HG03175 (cell line): ENCODE data around the gene CEACAM18.
"Not testable (repeated sequence)": the region's sequence is repeated elsewhere in the genome, so short reads cannot be mapped to it uniquely, and the experiment has no call there.

Source experiments
- ATAC-seq: cut with Tn5 transposase; IDR thresholded peaks from one replicate; pipeline ENCODE4 v1.9.1; 2021; ENCODE audit warnings: mild to moderate bottlenecking, moderate library complexity; ENCODE audit not compliant: unreplicated experiment

Gene CEACAM18

DNA sequence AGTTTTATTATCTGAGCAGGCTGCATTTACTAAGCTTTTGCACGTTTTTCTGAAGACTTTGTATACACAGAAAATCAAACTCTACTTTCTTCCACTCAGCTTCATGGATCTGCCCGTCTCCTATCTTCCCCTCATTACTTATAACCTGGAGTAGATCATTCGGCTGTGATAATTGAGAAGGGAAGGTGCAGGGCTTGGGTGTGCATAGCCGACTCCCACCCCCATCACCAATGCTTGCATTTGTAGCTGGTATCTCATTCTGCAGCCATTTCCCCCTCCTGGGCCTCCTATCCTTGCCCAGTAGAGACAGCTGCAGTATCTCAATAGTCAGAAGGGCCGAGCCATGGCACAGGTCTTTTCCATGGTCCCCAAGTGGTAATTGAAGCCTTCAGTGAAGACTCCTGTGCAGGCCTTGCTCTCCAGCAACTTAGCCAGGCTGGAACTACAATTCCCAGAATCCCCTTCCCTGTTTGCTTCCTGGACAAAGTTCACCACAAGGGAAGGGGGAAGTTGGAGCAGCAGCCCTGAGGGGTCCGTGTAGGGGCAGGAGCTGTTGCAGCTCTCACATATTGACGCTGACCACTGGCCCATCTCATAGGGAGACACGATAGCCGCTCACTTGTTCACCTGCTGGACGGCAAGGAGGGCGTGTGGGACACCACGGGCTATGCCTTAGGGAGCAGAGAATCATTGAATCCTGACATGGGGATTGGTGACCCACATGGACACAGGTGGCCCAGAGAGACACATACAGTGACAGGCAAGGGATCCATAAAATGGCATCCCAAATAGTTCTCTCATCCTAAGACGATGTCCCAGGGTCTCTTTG, 18.0 kb upstream of the CEACAM18 start:
- no peak for ATAC-seq

GRCh38 chr19:51461723-51462161, 16.6 kb upstream of the CEACAM18 start:
- no peak for ATAC-seq

GRCh38 chr19:51462276-51462675, 16.1 kb upstream of the CEACAM18 start:
- no peak for ATAC-seq

- ATAC-seq = no peak
These were observed 15.7 kb upstream of the CEACAM18 start for GRCh38 chr19:51462681-51463080.

DNA sequence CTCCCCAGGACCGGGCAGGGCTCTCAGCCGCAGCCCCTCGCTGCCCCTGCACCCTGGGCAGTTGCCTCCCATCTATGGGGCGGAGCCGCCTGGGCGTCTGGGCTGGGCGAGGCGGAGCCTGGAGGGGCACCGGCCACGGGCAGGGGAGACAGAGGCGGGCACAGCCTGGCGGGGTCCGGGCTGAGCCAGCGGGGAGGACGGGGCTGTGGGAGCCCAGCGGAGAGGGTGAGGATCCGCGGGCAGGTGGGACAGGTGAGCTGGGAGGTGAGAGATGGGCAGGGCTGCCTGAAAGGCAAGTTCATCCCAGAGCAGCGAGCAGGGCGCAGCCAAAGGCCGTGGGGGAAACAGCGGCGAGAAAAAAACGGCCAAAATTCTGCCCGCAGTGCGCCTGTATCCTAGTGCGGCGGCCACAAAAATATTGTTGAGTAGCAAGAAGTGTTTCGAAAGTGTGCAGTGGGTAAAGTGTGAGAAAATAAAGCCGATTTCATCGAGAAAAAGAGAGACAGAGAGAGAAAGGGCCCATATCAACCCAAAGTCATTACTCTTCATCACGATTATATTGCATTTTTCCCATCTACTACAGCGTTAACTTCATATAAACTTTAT, 14.3 kb upstream of the CEACAM18 start:
- not testable (repeated sequence) for ATAC-seq

DNA sequence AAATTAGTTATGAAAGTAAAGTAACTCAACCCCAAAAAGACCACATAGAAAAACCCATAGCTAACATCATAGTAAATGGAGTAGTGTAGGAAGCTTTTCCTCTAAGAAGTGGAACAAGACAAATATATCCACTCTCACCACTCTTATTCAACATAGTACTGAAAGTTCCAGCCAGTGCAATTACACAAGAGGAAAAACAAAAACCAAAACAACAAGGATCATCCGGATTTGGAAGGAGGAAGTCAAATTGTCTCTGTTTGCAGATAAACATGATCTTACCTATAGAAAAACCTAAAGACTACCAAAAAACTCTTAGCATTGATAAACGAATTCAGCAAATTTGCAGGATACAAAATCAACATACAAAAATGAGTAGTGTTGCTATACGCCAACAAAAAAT, 11.6 kb upstream of the CEACAM18 start:
- no peak for ATAC-seq

DNA sequence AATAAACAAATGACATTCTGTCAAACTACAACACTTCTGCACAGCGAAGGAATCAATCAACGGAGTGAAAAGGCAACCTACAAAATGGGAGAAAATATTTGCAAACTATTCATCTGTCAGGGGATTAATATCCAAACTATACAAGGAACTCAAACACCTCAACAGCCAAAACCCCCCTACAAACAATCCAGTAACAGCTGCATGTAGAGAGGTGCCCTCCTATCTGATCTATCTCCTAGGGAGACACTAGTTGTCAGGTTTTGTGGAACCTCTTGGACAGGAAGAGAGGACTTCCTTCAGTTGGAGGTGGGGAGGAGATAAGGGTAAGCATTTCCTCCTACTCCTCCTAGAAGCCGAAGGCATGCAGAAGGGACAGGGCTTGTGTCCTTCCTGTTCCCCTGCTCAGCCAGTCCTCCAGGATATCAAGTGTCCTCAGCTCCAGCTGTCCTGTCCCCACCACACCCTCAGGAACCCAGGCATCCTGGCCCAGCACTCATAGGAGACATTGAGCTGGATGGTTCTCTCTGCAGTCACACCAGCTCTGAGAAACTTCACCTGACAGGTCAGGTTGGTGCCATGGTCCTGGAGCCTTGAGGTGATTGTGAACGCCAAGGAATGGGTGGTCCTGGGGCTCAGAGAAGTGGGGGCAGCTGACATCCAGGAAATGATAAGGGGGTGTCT, 10.3 kb upstream of the CEACAM18 start:
- no peak for ATAC-seq

DNA sequence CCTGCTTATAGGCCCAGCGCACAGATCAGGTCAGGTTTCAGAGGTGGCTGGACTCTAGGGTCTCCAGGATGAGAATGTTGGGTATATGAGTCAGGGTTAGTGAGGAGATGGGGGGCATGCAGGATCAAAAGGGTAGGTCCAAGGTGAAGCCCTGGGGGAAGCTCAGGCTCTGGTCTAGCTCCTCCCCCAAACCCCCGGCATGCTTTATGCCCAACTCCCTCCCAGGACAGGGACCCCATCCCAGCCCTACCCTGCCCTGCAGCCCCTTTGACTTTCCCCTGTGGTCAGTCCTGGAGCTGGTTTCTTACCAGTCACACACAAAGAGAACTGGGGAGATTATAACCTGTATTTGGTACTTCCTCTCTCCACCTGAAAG, 9.8 kb upstream of the CEACAM18 start:
- ATAC-seq = no peak

DNA sequence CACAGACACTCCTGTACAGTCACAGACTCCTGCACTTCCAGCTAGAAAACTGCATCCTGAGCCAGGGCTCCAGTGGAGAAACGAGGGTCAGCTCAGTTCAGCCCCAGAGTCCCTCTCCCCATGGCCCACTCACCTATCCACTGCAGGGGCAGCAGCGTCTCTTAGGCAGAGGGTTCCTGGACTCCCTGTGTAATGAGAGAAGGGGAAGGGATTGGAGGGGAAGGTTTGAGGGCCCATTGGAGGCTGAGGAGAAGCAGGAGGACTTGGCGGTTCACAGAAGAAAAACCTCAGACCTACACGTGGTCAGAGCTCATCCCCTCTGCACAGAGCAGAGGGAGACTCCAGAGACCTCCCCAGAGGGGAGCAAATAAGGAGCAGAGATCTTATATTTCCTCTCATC, 9.2 kb upstream of the CEACAM18 start:
- no peak for ATAC-seq

DNA sequence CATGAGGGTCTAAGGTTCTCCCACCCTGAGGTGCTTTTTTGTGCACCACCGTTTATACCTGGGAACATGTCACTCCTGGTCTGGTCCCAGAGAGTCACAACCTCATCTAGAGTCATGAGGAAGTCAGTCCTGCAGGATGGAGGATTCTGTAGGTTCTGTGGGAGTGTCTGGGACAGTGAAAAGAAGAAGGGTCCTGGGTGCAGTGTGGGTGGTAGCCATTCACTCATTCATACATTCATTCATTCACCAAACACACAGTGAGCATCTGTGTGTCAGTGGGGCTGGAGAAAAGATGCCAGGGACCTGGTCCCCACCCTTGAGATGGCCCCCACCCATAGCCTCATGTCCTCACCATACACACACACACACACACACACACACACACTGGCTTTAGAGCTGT, 8.7 kb upstream of the CEACAM18 start:
- ATAC-seq = no peak

DNA sequence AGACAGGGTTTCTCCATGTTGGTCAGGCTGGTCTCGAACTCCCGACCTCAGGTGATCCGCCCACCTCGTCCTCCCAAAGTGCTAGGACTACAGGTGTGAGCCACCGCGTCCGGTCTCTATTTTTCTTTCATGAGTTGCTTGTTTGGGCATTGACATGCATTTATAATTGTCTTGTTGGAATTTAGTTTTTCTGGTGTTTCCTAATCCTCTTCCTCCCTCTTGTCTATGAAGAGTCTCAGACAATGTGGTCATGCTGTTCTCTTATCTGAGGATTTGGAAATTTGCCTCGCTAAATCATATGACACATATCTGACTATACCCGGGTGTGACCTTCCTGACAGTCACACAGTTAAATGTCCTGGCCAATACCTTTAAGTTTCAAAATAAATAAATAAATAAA, 7.4 kb upstream of the CEACAM18 start:
- no peak for ATAC-seq

DNA sequence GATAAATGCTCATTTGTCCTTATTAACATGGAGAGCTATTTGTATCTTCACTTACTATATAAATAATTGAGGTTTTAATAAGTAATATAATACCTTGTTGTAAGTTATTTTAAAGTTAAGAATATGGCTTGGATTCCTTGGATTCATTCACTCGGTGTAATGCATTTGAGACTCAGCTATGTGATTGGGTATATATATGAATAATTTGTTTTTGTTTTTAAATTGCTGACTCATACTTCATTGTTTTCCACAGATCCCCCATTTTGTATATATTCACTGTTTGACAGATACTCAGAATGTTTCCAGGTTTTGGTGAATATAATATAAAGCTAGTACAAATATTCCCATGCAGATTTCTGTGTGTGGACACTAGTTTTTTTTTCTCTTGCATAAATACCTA, 6.8 kb upstream of the CEACAM18 start:
- no peak for ATAC-seq

DNA sequence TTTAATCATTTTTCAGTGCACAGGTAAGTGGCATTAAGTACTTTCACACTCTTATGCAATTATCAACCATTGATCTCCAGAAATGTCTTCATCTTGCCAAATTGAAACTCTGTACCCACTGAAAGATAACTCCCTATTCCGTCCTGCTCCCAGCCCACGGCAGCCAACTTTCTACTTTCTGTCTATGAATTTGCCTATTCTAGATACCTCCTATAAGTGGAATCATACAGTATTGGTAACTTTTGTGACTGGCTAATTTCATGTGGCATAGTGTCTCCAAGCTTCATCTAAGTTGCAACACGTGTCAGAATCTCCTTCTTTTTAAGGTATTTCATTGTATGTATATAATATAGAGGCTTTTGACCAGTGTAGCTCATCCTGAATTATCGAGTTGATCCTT, 5.7 kb upstream of the CEACAM18 start:
- ATAC-seq = no peak

- ATAC-seq = no peak
These were observed 5.2 kb upstream of the CEACAM18 start for GRCh38 chr19:51473009-51473707.

DNA sequence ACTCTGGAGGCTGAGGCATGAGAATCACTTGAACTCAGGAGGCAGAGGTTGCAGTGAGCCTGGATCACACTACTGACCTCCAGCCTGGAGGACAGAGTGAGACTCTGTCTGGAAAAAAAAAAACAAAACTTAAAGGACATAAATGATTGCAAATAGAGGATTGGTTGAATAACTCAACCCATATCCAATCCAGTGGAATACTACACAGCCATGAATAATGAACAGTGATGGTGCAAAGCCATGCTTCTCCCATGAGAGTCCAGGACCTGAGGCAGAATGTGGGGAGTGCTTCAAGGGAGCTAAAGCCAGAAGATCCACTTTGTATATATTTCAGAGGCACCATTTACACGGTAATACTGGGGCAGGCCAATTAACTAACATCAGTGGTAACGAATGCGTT, 2.2 kb upstream of the CEACAM18 start:
- ATAC-seq = no peak

- no peak for ATAC-seq
These were observed 995 bp upstream of the CEACAM18 start for GRCh38 chr19:51477344-51477743.

DNA sequence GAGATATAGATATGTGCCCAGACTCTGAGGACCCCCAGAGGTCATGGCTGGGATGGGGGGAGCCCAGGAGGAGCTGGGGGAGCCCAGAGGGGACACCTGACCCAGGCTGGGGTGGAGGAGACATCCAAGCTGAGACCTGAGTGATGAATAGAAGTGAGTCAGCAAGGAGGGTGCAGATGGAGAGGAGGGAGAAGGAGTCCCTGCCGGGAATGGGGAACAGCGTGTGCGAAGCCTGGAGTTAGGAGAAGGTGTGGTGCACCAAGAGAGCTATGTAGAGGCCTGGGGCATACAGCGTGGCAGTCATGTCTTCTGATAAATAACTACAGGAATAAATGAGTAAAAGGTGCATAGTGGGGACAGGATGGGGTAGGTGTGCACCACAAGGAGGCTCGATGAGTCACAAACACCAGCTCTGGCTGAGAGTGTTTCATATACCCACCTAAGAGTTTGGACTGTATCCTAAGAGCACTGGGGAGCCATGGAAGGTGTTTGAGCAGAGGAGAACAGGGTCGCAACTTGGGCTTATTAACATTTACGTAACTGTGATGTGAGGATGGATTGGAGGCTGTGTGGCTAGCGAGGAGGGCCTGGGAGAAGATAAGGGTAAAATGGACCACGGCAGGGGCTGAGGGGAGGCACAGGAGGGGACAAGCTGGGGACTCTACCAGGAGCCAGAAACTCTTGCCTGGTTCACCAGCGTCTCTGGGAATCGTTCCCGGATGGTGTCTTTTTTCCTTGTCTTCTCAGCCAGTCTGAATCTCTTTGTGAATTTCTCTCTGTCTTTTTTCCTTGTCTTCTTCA, 1.4 kb downstream of the CEACAM18 start:
- ATAC-seq = no peak

DNA sequence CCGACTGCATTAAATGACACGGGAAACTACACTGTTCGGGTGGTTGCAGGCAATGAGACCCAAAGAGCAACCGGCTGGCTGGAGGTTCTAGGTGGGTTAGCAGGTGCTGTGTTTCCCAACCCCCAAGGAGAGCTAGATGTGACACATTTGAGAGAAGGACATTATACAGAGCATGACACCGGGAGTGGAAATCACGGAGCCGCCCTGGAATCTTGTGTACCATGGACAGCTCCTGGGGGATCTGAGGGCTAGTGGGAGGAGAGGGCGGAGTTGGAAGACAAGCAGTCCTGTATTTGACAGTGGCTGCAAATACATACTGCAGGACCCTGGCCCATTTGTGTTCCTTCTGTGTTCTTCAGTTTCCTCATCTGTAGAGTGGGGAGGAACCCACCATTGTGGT, 2.3 kb downstream of the CEACAM18 start:
- ATAC-seq = no peak

DNA sequence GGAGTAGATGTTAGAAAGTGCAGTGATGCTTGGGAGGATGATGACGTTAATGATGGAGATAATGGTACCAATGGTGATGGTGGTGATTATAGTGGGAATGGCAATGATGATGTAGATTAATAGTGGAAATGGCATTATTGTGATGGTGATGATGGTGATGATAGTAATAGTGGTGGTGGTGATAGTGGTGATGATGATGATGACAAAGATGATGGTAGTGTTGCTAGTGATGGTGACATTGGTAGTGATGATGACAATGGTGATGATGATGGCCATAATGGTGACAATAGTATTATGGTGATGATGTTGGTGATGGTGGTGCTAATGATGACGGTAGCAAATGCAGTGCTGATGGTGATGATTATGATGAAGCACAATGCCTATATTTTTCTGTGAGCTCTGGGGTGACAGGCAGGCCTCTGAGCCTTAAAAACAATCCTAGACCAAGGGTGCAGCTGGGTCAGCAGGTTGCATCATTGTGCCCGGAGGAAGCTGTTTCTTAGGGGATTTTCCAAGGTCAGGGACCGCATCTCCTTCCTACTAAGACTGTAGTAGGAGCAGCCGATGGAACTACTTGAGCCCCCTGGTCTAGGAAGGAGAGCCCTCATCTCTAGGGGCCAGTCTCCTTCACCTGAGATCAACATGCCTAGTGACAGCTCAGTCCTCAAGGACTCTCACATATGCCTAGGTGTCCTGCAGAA, 7.8 kb downstream of the CEACAM18 start:
- ATAC-seq = no peak

DNA sequence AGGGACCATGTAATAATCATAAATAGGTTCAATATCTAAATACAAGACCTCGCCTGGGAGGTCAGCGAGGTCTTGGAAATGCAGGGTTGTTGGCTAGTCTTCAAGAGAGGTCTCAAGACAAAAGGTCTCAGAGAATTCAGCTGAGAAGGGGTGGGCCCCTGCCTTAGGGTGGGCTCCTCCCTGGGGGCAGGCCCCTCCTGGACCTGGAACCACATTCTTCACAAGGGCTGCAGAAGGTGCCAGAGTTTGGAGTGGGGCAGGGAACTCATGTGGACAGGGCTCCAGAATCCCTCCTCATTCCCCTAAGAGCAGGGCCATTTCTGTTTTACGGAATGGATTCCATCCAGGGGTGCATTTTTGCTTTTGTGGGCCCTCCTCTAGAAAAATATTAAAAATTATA, 10.2 kb downstream of the CEACAM18 start:
- no peak for ATAC-seq
